Breast epithelium (tissue), 4 donors: Measurements from ENCODE around the gene RNF126. TPM values are rescaled to one million over a fixed set of nuclear protein-coding genes. Genes with fewer than 3 reads are reported as not detected.

Experiments
- DNase-seq, 2 donors: peaks; one replicate each; pipeline ENCODE4 v3.0.0-alpha.2; 2019; ENCODE audit warnings: low spot score in 2 of 2
- H3K27ac ChIP-seq, 2 donors: fragments of 200-600 bp; sonication (generic) in 1 of 2; one replicate each; pipeline ENCODE4 v1.5.1; 2016 to 2019; ENCODE audit warnings: mild to moderate bottlenecking in 1 of 2
- H3K27me3 ChIP-seq, 2 donors: fragments of 200-600 bp; sonication (generic) in 1 of 2; one replicate each; pipeline versions ENCODE4 v1.5.1 to v1.6.0; 2017 to 2019; ENCODE audit warnings: control low read depth in 1 of 2, mild to moderate bottlenecking in 1 of 2
- H3K36me3 ChIP-seq: fragments of 200-600 bp; one replicate; pipeline ENCODE4 v1.5.1; 2019
- H3K4me1 ChIP-seq, 2 donors: fragments of 200-600 bp; sonication (generic); one replicate each; pipeline ENCODE4 v1.5.1; 2016 to 2019; ENCODE audit warnings: control low read depth in 1 of 2
- H3K4me3 ChIP-seq, 3 donors: fragments of 200-600 bp; sonication (generic); 1 replicate in 2 of 3; 2 replicates in 1 of 3; pipeline ENCODE4 v1.5.1; 2016 to 2019; ENCODE audit warnings: mild to moderate bottlenecking in 3 of 3, moderate library complexity in 2 of 3
- H3K9me3 ChIP-seq, 2 donors: fragments of 200-600 bp; sonication (generic) in 1 of 2; one replicate each; pipeline ENCODE4 v1.5.1; 2016 to 2019; ENCODE audit warnings: control low read depth in 1 of 2
- POLR2A ChIP-seq: fragments of 450-650 bp; IDR thresholded peaks from one replicate; pipeline ENCODE4 v1.6.1; 2016; ENCODE audit warnings: antibody characterized with exemption, mild to moderate bottlenecking, moderate library complexity
- POLR2AphosphoS5 ChIP-seq, 3 donors: sonication (generic); formaldehyde crosslinking; IDR thresholded peaks; one replicate each; pipeline ENCODE4 v1.6.1; 2017; ENCODE audit warnings: antibody characterized with exemption in 3 of 3
- intact Hi-C: fragments of 100-400 bp; cut with DNase I; formaldehyde crosslinking; loops from one replicate; pipeline ENCODE4 v1.15.1; 2023; ENCODE audit warnings: low total_unique reads
- total RNA-seq, 3 donors: library from RNA; depleted of rRNA; stranded (reverse); fragments of >200 nt; gene quantifications; one replicate each; pipeline ENCODE4 v1.1.0, GENCODE V29; 2016
- TF ChIP-seq, protein P1 (sequence below), 3 donors: fragments of 450-650 bp; IDR thresholded peaks; one replicate each; pipeline ENCODE4 v1.5.1; 2016 to 2017; ENCODE audit warnings: antibody characterized with exemption in 3 of 3, mild to moderate bottlenecking in 3 of 3, moderate library complexity in 3 of 3

The RNF126 gene
- total RNA-seq, 3 donors from 2014 or later: 41.1 to 46.5 (median 46.2) TPM

- Histone ChIP-seq H3K4me1 (no peaks in the 10 kb centered on the region), H3K36me3 (no peaks in the 10 kb centered on the region), H3K27ac (no peak within 1 kb of the TSS), H3K9me3 (no peaks in the 10 kb centered on the region), H3K4me3 (no peak within 1 kb of the TSS), H3K27me3 (peaks cover 0 to 13% of the 10 kb centered on the region in 2 donors)
- intact Hi-C loops: no loop called here
- TF ChIP-seq POLR2A (no peak), POLR2AphosphoS5 (IDR thresholded peaks at IDR 0.05) (no peak)
- TF ChIP-seq, protein P1, sequence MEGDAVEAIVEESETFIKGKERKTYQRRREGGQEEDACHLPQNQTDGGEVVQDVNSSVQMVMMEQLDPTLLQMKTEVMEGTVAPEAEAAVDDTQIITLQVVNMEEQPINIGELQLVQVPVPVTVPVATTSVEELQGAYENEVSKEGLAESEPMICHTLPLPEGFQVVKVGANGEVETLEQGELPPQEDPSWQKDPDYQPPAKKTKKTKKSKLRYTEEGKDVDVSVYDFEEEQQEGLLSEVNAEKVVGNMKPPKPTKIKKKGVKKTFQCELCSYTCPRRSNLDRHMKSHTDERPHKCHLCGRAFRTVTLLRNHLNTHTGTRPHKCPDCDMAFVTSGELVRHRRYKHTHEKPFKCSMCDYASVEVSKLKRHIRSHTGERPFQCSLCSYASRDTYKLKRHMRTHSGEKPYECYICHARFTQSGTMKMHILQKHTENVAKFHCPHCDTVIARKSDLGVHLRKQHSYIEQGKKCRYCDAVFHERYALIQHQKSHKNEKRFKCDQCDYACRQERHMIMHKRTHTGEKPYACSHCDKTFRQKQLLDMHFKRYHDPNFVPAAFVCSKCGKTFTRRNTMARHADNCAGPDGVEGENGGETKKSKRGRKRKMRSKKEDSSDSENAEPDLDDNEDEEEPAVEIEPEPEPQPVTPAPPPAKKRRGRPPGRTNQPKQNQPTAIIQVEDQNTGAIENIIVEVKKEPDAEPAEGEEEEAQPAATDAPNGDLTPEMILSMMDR (IDR thresholded peaks at IDR 0.05): no peak
- no peak for DNase-seq
Measured at GRCh38 chr19:695352-695949, 32.4 kb upstream of the RNF126 start, which contains the start of gene PRSS57. TSS of gene PRSS57 (minus strand) at chr19:695452. CDS start at chr19:695430, 22 bp downstream.

DNA sequence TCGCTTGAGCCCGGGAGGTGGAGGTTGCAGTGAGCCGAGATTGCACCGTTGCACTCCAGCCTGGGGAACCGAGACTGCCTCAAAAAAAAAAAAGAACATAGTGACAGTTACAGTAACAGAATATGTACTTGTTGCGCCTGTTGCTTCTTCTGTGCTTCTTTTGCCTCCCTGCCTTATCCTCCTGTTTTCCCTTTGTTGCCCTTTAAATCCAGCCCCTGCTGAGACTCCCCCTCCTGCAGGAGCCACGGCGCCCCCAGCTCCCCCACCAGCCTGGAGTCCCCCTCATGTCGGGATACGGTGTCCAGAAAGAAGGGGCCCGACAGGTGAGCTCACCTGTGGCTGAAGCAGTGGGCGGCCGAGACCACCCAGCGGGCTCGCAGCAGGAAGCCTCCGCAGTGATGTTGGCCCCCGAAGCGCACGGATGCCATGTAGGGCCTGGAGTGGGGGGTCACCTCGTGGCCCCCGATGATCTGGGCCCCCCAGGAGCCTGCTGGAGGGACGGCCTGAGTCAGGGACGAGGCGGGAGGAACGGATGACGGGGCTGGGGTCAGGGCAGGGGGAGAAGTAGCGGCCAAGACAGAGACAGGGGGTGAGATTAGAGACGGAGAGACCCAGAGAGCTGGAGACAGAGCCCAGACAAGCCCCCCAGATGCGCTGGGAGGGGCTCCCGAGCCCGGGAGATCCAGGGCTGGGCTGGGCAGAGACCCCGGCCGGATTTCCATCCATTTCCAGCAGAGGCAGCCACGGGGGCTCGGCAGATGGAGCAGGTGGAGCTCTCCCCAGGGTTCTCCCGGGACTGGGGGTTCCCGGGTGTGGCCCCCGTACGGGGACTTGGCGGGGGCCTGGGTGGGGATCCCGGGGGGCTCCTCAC lies 31.7 kb upstream of the RNF126 start:
- intact Hi-C loops: no loop called here
- Histone ChIP-seq H3K27ac (no peak overlapping the region), H3K4me3 (no peak overlapping the region)

DNA sequence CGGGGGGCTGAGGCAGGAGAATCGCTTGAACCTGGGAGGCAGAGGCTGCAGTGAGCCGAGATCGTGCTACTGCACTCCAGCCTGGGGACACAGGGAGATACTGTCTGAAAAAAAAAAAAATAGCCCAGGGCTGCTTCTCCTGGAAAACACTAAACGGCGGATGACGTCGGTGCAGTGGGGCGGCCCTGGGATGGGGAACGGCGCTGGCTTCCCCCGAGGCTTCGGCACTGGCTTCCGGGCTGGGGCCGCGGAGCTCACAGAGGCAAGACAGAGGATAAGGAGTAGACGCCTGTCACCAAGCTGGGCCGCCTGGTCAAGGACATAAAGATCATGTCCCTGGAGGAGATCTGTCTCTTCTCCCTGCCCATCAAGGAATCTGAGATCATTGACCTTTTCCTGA lies 27.2 kb upstream of the RNF126 start:
- TF ChIP-seq POLR2A: no peak
- TF ChIP-seq POLR2AphosphoS5 (IDR thresholded peaks at IDR 0.05): no peak
- TF ChIP-seq, protein P1 (IDR thresholded peaks at IDR 0.05): no peak

More for the DNA sequence above, 31.7 kb upstream of the RNF126 start:
- H3K9me3 ChIP-seq: no peaks in the 10 kb centered on the region
- H3K4me1 ChIP-seq: no peaks in the 10 kb centered on the region
- DNase-seq: no peak
- peaks cover 0 to 13% of the 10 kb centered on the region in 2 donors for H3K27me3 ChIP-seq
- H3K36me3 ChIP-seq: no peaks in the 10 kb centered on the region
- no peak for TF ChIP-seq POLR2A
- no peak for TF ChIP-seq POLR2AphosphoS5 (IDR thresholded peaks at IDR 0.05)
- TF ChIP-seq, protein P1 (IDR thresholded peaks at IDR 0.05): no peak

DNA sequence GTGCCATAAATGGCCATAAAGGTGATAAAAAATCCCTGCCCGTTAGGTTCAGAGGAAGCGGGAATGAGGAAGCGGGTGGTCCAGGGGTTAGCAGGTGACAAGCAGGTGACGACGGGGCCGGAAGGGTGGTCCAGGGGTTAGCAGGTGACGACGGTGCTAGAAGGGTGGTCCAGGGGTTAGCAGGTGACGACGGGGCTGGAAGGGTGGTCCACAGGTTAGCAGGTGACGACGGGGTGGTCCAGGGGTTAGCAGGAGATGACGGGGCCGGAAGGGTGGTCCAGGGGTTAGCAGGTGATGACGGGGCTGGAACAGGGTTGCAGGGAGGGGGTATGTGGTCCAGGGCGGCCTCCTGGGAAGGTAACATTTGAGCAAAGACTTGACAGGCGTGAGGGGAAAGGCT lies 26.0 kb upstream of the RNF126 start:
- intact Hi-C loops: no loop called here
- no peaks in the 10 kb centered on the region for H3K4me1 ChIP-seq
- TF ChIP-seq, protein P1 (IDR thresholded peaks at IDR 0.05): no peak
- TF ChIP-seq POLR2A: no peak
- no peak for TF ChIP-seq POLR2AphosphoS5 (IDR thresholded peaks at IDR 0.05)
- H3K27me3 ChIP-seq: no peaks in the 10 kb centered on the region
- H3K9me3 ChIP-seq: no peaks in the 10 kb centered on the region
- H3K36me3 ChIP-seq: no peaks in the 10 kb centered on the region
- H3K4me3 ChIP-seq: no peak overlapping the region
- DNase-seq: no peak
- no peak overlapping the region for H3K27ac ChIP-seq

More for the DNA sequence above, 27.2 kb upstream of the RNF126 start:
- no peak for DNase-seq
- Histone ChIP-seq H3K36me3 (no peaks in the 10 kb centered on the region), H3K4me1 (no peaks in the 10 kb centered on the region), H3K9me3 (no peaks in the 10 kb centered on the region), H3K27ac (no peak overlapping the region), H3K4me3 (no peak overlapping the region), H3K27me3 (peaks cover 0 to under 1% of the 10 kb centered on the region in 2 donors)
- intact Hi-C loops: no loop called here

DNA sequence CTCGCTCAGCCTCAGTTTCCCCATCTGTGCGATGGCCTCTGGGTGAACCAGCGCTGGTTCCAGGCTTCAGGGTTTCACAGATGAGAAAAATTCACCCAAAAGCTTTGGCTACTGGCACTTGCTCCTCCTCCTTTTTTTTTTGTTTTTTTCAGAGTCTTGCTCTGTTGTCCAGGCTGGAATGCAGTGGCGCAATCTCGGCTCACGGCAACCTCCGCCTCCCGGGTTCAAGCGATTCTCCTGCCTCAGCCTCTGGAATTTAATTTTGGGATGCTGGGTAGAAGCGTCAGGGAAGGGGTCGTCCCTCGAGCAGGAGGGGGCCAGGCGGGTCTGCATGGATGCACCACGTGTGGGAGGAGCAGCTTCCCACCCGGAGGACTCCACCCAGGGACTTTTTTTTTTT lies 25.2 kb upstream of the RNF126 start:
- intact Hi-C loops: no loop called here
- Histone ChIP-seq H3K4me3 (no peak overlapping the region), H3K4me1 (no peaks in the 10 kb centered on the region), H3K27me3 (no peaks in the 10 kb centered on the region), H3K27ac (no peak overlapping the region), H3K36me3 (no peaks in the 10 kb centered on the region), H3K9me3 (no peaks in the 10 kb centered on the region)
- peak in 1 of 2 donors; percentile 44 for DNase-seq
- no peak for TF ChIP-seq POLR2AphosphoS5 (IDR thresholded peaks at IDR 0.05)
- no peak for TF ChIP-seq POLR2A
- TF ChIP-seq, protein P1 (IDR thresholded peaks at IDR 0.05): no peak
